ENCODE results near the gene MICAL2. TPM values are rescaled to one million over a fixed set of nuclear protein-coding genes. Genes with fewer than 3 reads are reported as not detected.

Gene MICAL2
- total and polyA plus RNA-seq, 2 donors (not counting 1 experiment from before 2014, with no cell fraction given) = 0.32 to 0.40 TPM

DNA sequence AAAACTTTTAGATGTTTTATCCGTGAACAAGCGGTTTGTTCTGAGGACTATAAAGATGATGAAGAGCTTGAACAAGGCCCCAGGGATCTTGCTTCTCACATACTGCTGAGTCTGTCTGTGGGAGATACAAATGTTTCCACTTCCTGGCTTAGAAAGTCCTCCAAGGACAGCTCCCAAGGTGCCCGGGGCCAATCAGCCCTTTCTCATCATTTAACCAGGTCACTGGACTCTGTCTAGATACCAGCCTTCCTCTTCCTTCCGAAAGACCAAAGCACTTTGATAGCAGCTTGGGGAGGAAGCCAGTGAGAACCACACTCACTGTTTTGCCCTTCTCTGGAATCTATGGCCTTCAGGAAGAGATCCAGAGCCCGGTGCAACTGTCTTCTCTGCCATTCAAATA is 4.3 kb upstream of the MICAL2 start:
- H4K20me1 ChIP-seq (ENCODE audit: control insufficient read depth, insufficient read depth, low read length, poor library complexity, severe bottlenecking) = no peaks in the 10 kb centered on the region
- no peak overlapping the region for H3K27ac ChIP-seq (ENCODE audit: low read length in 2 of 2)
- H3K9ac ChIP-seq (ENCODE audit: low read length) = no peak overlapping the region
- ATAC-seq (ENCODE audit: low read depth) (no peak), DNase-seq (no peak)
- peaks cover 0 to 33% (median 4%) of the 10 kb centered on the region in 4 experiments for H3K27me3 ChIP-seq (replicated peaks in 1 of 4; ENCODE audit: control extremely low read depth in 1 of 4, control insufficient read depth in 3 of 4, insufficient read depth in 4 of 4, low read length in 3 of 4)
- no peaks in the 10 kb centered on the region for H3K79me2 ChIP-seq (ENCODE audit: control insufficient read depth, insufficient read depth, low read length)
- H3K4me2 ChIP-seq (replicated peaks; ENCODE audit: low read depth, low read length, poor library complexity, severe bottlenecking) = no peak overlapping the region
- intact Hi-C loops (cut with micrococcal nuclease) = no loop called here
- H3K4me3 ChIP-seq (ENCODE audit: control extremely low read depth in 1 of 5, extremely low read depth in 1 of 5, insufficient read depth in 1 of 5, low read depth in 2 of 5, low read length in 4 of 5) = no peak overlapping the region
- H3K36me3 ChIP-seq (replicated peaks in 1 of 2; ENCODE audit: control extremely low read depth in 1 of 2, control insufficient read depth in 1 of 2, extremely low read depth in 1 of 2, insufficient read depth in 2 of 2, low read length in 1 of 2) = no peaks in the 10 kb centered on the region
- peaks cover 9 to 10% of the 10 kb centered on the region in 2 donors for H3K4me1 ChIP-seq (ENCODE audit: control insufficient read depth in 2 of 2, insufficient read depth in 2 of 2, low read length in 2 of 2)
- WGBS (ENCODE audit: insufficient coverage) = 93% methylated on average over 4 of the region's 5 CpGs
- no peak for TF ChIP-seq EZH2 (IDR thresholded peaks at IDR 0.05; ENCODE audit: borderline replicate concordance, insufficient read depth, low read depth, low read length, poor library complexity, severe bottlenecking)
- TF ChIP-seq, protein P1, sequence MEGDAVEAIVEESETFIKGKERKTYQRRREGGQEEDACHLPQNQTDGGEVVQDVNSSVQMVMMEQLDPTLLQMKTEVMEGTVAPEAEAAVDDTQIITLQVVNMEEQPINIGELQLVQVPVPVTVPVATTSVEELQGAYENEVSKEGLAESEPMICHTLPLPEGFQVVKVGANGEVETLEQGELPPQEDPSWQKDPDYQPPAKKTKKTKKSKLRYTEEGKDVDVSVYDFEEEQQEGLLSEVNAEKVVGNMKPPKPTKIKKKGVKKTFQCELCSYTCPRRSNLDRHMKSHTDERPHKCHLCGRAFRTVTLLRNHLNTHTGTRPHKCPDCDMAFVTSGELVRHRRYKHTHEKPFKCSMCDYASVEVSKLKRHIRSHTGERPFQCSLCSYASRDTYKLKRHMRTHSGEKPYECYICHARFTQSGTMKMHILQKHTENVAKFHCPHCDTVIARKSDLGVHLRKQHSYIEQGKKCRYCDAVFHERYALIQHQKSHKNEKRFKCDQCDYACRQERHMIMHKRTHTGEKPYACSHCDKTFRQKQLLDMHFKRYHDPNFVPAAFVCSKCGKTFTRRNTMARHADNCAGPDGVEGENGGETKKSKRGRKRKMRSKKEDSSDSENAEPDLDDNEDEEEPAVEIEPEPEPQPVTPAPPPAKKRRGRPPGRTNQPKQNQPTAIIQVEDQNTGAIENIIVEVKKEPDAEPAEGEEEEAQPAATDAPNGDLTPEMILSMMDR (IDR thresholded peaks at IDR 0.05) = no peak
- peaks cover 43% of the 10 kb centered on the region for H3K27me3 Mint-ChIP-seq
- ChIA-PET POLR2A (no interaction called here), CTCF (no interaction called here)
- H2AFZ ChIP-seq (ENCODE audit: insufficient read depth, low read depth, low read length, poor library complexity, severe bottlenecking) = no peak overlapping the region
- no peaks in the 10 kb centered on the region for H3K9me3 Mint-ChIP-seq (ENCODE audit: insufficient read depth)
- no peak overlapping the region for H3K4me3 Mint-ChIP-seq
- peaks cover 0 to 3% (median 0%) of the 10 kb centered on the region in 3 donors for H3K9me3 ChIP-seq (ENCODE audit: control extremely low read depth in 1 of 3, control insufficient read depth in 2 of 3, insufficient read depth in 1 of 3, low read length in 2 of 3)
- H3K4me1 Mint-ChIP-seq = peaks cover 9% of the 10 kb centered on the region
- H3K27ac Mint-ChIP-seq = no peak overlapping the region

DNA sequence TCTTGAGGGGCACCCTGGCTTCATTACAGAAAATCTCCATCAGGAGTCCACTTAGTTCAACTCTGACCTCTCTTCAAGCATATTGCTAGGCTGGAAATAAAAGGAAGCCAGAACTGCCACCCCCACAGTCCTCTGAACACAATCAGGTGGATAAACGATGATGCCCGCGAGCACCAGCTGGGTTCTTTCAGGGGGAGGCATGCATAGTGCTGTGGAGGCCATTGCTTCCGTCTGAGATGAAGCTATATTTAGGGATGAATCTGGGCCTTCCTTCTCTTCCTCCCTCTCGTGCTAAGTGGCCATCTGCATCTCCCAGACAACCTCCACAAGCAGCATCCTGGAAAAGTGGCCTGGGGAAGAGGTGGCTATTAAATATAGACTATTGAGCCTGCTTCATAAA is 3.9 kb upstream of the MICAL2 start:
- H3K4me2 ChIP-seq (replicated peaks; ENCODE audit: low read depth, low read length, poor library complexity, severe bottlenecking) = no peak overlapping the region
- H3K79me2 ChIP-seq (ENCODE audit: control insufficient read depth, insufficient read depth, low read length) = no peaks in the 10 kb centered on the region
- TF ChIP-seq EZH2 (IDR thresholded peaks at IDR 0.05; ENCODE audit: borderline replicate concordance, insufficient read depth, low read depth, low read length, poor library complexity, severe bottlenecking) = no peak
- TF ChIP-seq, protein P1 (IDR thresholded peaks at IDR 0.05) = no peak
- peaks cover 0 to 37% (median 4%) of the 10 kb centered on the region in 4 experiments for H3K27me3 ChIP-seq (replicated peaks in 1 of 4; ENCODE audit: control extremely low read depth in 1 of 4, control insufficient read depth in 3 of 4, insufficient read depth in 4 of 4, low read length in 3 of 4)
- H3K4me1 Mint-ChIP-seq = peaks cover 9% of the 10 kb centered on the region
- no peak overlapping the region for H3K4me3 ChIP-seq (ENCODE audit: control extremely low read depth in 1 of 5, extremely low read depth in 1 of 5, insufficient read depth in 1 of 5, low read depth in 2 of 5, low read length in 4 of 5)
- H3K4me1 ChIP-seq (ENCODE audit: control insufficient read depth in 2 of 2, insufficient read depth in 2 of 2, low read length in 2 of 2) = peaks cover 11 to 12% of the 10 kb centered on the region in 2 donors
- no peak overlapping the region for H3K9ac ChIP-seq (ENCODE audit: low read length)
- intact Hi-C loops (cut with micrococcal nuclease) = no loop called here
- no peak for ATAC-seq (ENCODE audit: low read depth)
- peaks cover 0 to 7% (median 0%) of the 10 kb centered on the region in 3 donors for H3K9me3 ChIP-seq (ENCODE audit: control extremely low read depth in 1 of 3, control insufficient read depth in 2 of 3, insufficient read depth in 1 of 3, low read length in 2 of 3)
- CTCF ChIA-PET = no interaction called here
- no peaks in the 10 kb centered on the region for H3K36me3 ChIP-seq (replicated peaks in 1 of 2; ENCODE audit: control extremely low read depth in 1 of 2, control insufficient read depth in 1 of 2, extremely low read depth in 1 of 2, insufficient read depth in 2 of 2, low read length in 1 of 2)
- no peak for DNase-seq
- H3K27me3 Mint-ChIP-seq = peaks cover 41% of the 10 kb centered on the region
- no CpG with 5 or more reads among the region's 5 CpGs for WGBS (ENCODE audit: insufficient coverage)
- H3K27ac Mint-ChIP-seq = no peak overlapping the region
- no peak overlapping the region for H2AFZ ChIP-seq (ENCODE audit: insufficient read depth, low read depth, low read length, poor library complexity, severe bottlenecking)
- no peaks in the 10 kb centered on the region for H4K20me1 ChIP-seq (ENCODE audit: control insufficient read depth, insufficient read depth, low read length, poor library complexity, severe bottlenecking)
- H3K27ac ChIP-seq (ENCODE audit: low read length in 2 of 2) = no peak overlapping the region
- POLR2A ChIA-PET = no interaction called here
- H3K4me3 Mint-ChIP-seq = no peak overlapping the region
- H3K9me3 Mint-ChIP-seq (ENCODE audit: insufficient read depth) = no peaks in the 10 kb centered on the region

All from B cell (primary cell).